Caco-2 (cell line): ENCODE results near the gene ITGAV. TPM values are rescaled to one million over a fixed set of nuclear protein-coding genes. Genes with fewer than 3 reads are reported as not detected.

Source experiments
- BruUV-seq: library from RNA; stranded (reverse); fragments of 400-500 nt; replicated peaks from 2 replicates; lab custom pipeline; 2021; lab: Mats Ljungman, UMichigan
- CTCF ChIA-PET: fragments of 300-600 bp; sonication (Branson Sonifier 250); formaldehyde crosslinking; loops from one replicate; lab custom pipeline; 2022; ENCODE audit warnings: antibody characterized with exemption; lab: Charles Lee
- POLR2A ChIA-PET: fragments of 300-600 bp; sonication (Branson Sonifier 250); formaldehyde crosslinking; loops from one replicate; lab custom pipeline; 2022; ENCODE audit warnings: antibody characterized with exemption; lab: Charles Lee
- DNase-seq, 2 experiments: peaks; one replicate each; pipeline versions ENCODE4 v3.0.0 to v3.0.0-alpha.2; 2020 to 2022
- H3K27me3 ChIP-seq: replicated peaks from 2 replicates; pipeline ENCODE4 v1.6.0; 2011; ENCODE audit warnings: low read length; ENCODE audit not compliant: control insufficient read depth, insufficient read depth
- H3K36me3 ChIP-seq: 2 replicates; pipeline ENCODE4 v1.5.1; 2011; ENCODE audit warnings: low read length; ENCODE audit not compliant: control insufficient read depth, insufficient read depth
- H3K4me1 ChIP-seq: fragments of 250-450 bp; sonication (Bioruptor Pico); 2 replicates; pipeline ENCODE4 v1.5.1; 2020; ENCODE audit warnings: mild to moderate bottlenecking
- H3K4me3 ChIP-seq: 2 replicates; pipeline ENCODE4 v1.5.1; 2011; ENCODE audit warnings: low read depth, mild to moderate bottlenecking, control low read depth, low read length
- H3K9me3 ChIP-seq: fragments of 250-450 bp; sonication (Bioruptor Pico); 2 replicates; pipeline ENCODE4 v1.5.1; 2020; ENCODE audit warnings: mild to moderate bottlenecking, moderate library complexity
- H3K27ac Mint-ChIP-seq: one replicate; pipeline ENCODE4 v1.8.0; 2022; ENCODE audit warnings: mixed read lengths; ENCODE audit not compliant: unreplicated experiment
- H3K27me3 Mint-ChIP-seq: one replicate; pipeline ENCODE4 v1.8.0; 2022; ENCODE audit warnings: mixed read lengths; ENCODE audit not compliant: insufficient read depth, unreplicated experiment
- H3K36me3 Mint-ChIP-seq: one replicate; pipeline ENCODE4 v1.8.0; 2022; ENCODE audit warnings: mild to moderate bottlenecking, mixed read lengths; ENCODE audit not compliant: insufficient read depth, unreplicated experiment
- H3K4me1 Mint-ChIP-seq: one replicate; pipeline ENCODE4 v1.8.0; 2022; ENCODE audit warnings: low read depth, mixed read lengths; ENCODE audit not compliant: unreplicated experiment
- H3K4me3 Mint-ChIP-seq: one replicate; pipeline ENCODE4 v1.8.0; 2022; ENCODE audit warnings: mild to moderate bottlenecking, moderate library complexity, mixed read lengths; ENCODE audit not compliant: unreplicated experiment
- H3K9me3 Mint-ChIP-seq: one replicate; pipeline ENCODE4 v1.8.0; 2022; ENCODE audit warnings: mixed read lengths; ENCODE audit not compliant: unreplicated experiment
- intact Hi-C: fragments of 100-400 bp; cut with micrococcal nuclease; formaldehyde crosslinking; loops from one replicate; pipeline ENCODE4 v1.10.0; 2022; ENCODE audit not compliant: unreplicated experiment
- total RNA-seq: library from RNA; stranded (reverse); gene quantifications from 2 replicates; pipeline ENCODE4 v1.2.3, GENCODE V29; 2022
- TF ChIP-seq, protein P1 (sequence below), 2 experiments: fragments of 200-600 bp in 1 of 2; IDR thresholded peaks; 1 replicate in 1 of 2; 2 replicates in 1 of 2; pipeline versions ENCODE4 v1.5.1 to v1.8.0; 2011 to 2022; ENCODE audit warnings: antibody characterized with exemption in 1 of 2, control low read depth in 1 of 2, inconsistent platforms in 1 of 2, low read depth in 1 of 2, low read length in 1 of 2, mild to moderate bottlenecking in 1 of 2, moderate library complexity in 1 of 2; ENCODE audit not compliant: insufficient read depth in 1 of 2, severe bottlenecking in 1 of 2, unreplicated experiment in 1 of 2

Gene ITGAV
- total RNA-seq, 1 experiment from 2014 or later: 42.6 TPM

DNA sequence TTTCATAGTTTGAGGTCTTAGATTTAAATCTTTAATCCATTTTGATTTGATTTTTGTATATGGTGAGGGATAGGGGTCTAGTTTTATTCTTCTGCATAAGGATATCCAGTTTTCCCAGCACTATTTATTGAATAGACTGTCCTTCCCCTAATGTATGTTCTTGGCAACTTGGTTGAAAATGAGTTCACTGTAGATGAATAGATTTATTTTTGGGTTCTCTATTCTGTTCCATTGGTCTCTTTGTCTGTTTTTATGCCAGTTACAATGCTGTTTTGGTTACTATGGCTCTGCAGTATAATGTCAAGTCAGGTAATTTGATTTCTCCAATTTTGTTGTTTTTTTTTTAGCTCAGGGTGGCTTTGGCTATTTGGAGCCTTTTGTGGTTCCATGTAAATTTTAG is 109.9 kb downstream of the ITGAV start:
- DNase-seq: no peak
- Mint-ChIP-seq H3K4me1 (peaks cover 9% of the 10 kb centered on the region), H3K36me3 (no peaks in the 10 kb centered on the region), H3K27ac (no peak overlapping the region), H3K4me3 (no peak overlapping the region), H3K27me3 (no peaks in the 10 kb centered on the region), H3K9me3 (no peaks in the 10 kb centered on the region)
- BruUV-seq: no TSS peak
- intact Hi-C loops: no loop called here
- Histone ChIP-seq H3K36me3 (no peaks in the 10 kb centered on the region), H3K4me3 (no peak overlapping the region), H3K9me3 (no peaks in the 10 kb centered on the region), H3K27me3 (no peaks in the 10 kb centered on the region), H3K4me1 (peaks cover 6% of the 10 kb centered on the region; the same call in 1 of the 2 replicates)
- CTCF ChIA-PET: no interaction called here
- POLR2A ChIA-PET: no interaction called here
- TF ChIP-seq, protein P1, sequence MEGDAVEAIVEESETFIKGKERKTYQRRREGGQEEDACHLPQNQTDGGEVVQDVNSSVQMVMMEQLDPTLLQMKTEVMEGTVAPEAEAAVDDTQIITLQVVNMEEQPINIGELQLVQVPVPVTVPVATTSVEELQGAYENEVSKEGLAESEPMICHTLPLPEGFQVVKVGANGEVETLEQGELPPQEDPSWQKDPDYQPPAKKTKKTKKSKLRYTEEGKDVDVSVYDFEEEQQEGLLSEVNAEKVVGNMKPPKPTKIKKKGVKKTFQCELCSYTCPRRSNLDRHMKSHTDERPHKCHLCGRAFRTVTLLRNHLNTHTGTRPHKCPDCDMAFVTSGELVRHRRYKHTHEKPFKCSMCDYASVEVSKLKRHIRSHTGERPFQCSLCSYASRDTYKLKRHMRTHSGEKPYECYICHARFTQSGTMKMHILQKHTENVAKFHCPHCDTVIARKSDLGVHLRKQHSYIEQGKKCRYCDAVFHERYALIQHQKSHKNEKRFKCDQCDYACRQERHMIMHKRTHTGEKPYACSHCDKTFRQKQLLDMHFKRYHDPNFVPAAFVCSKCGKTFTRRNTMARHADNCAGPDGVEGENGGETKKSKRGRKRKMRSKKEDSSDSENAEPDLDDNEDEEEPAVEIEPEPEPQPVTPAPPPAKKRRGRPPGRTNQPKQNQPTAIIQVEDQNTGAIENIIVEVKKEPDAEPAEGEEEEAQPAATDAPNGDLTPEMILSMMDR (IDR thresholded peaks at IDR 0.05; ENCODE audit: insufficient read depth in 1 of 2, low read depth in 1 of 2, low read length in 1 of 2, severe bottlenecking in 1 of 2, unreplicated experiment in 1 of 2): no peak

DNA sequence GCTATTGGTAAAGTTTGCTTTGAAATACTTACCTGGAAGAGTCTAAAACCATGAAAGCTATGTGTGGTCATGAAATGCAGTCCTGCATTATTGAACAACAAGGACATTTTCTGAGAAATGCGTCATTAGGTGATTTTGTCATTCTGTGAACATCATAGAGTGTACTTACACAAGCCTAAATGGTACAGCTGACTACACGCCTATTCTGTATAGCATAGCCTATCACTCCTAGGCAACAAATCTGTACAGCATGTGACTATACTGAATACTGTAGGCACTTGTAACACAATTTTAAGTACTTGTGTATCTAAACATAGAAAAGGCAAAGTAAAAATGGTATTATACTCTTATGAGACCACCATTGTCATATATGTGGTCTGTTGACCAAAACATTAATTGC is 112.2 kb downstream of the ITGAV start:
- no TSS peak for BruUV-seq
- intact Hi-C loops: no loop called here
- H3K36me3 Mint-ChIP-seq: no peaks in the 10 kb centered on the region
- no peak overlapping the region for H3K4me3 ChIP-seq
- H3K4me3 Mint-ChIP-seq: no peak overlapping the region
- no peak overlapping the region for H3K27ac Mint-ChIP-seq
- no peaks in the 10 kb centered on the region for H3K36me3 ChIP-seq
- H3K27me3 Mint-ChIP-seq: no peaks in the 10 kb centered on the region
- POLR2A ChIA-PET: no interaction called here
- H3K9me3 ChIP-seq: no peaks in the 10 kb centered on the region
- TF ChIP-seq, protein P1 (IDR thresholded peaks at IDR 0.05; ENCODE audit: insufficient read depth in 1 of 2, low read depth in 1 of 2, low read length in 1 of 2, severe bottlenecking in 1 of 2, unreplicated experiment in 1 of 2): no peak
- CTCF ChIA-PET: no interaction called here
- H3K27me3 ChIP-seq: no peaks in the 10 kb centered on the region
- H3K4me1 ChIP-seq: no peaks in the 10 kb centered on the region
- H3K4me1 Mint-ChIP-seq: peaks cover under 1% of the 10 kb centered on the region
- DNase-seq: no peak
- H3K9me3 Mint-ChIP-seq: no peaks in the 10 kb centered on the region

DNA sequence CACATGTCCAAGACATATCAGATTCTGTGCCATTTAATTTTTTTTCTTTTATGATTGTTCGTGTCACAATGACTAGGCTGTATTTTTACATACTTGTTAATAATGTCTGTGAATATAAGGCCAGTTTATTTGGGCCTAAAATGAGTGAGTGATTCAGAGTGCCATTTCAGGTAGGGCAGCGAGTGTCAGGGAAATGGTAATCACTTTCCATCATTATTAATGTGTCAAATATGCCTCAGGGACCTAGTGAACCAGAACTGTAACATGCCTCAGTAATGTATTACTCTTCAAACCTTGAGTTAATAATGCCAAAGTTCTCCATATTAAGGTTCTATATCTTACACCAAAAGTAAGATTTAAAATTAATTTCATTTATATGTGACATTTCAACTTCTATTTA is 112.6 kb downstream of the ITGAV start:
- no peaks in the 10 kb centered on the region for H3K36me3 Mint-ChIP-seq
- intact Hi-C loops: no loop called here
- H3K4me1 ChIP-seq: no peaks in the 10 kb centered on the region
- no TSS peak for BruUV-seq
- H3K27ac Mint-ChIP-seq: no peak overlapping the region
- H3K9me3 Mint-ChIP-seq: no peaks in the 10 kb centered on the region
- no peak overlapping the region for H3K4me3 ChIP-seq
- H3K4me1 Mint-ChIP-seq: peaks cover 6% of the 10 kb centered on the region
- no peaks in the 10 kb centered on the region for H3K27me3 Mint-ChIP-seq
- no peaks in the 10 kb centered on the region for H3K36me3 ChIP-seq
- DNase-seq: no peak
- ChIA-PET POLR2A (no interaction called here), CTCF (no interaction called here)
- H3K9me3 ChIP-seq: no peaks in the 10 kb centered on the region
- H3K27me3 ChIP-seq: no peaks in the 10 kb centered on the region
- H3K4me3 Mint-ChIP-seq: no peak overlapping the region
- TF ChIP-seq, protein P1 (IDR thresholded peaks at IDR 0.05; ENCODE audit: insufficient read depth in 1 of 2, low read depth in 1 of 2, low read length in 1 of 2, severe bottlenecking in 1 of 2, unreplicated experiment in 1 of 2): no peak
